Trophoblast cell (in vitro differentiated cells and primary cell): ENCODE results near the gene SMAD4.
"Not testable (repeated sequence)": the region's sequence is repeated elsewhere in the genome, so short reads cannot be mapped to it uniquely, and the experiment has no call there.

ENCODE experiments used
- DNase-seq, 2 donors: peaks; one replicate each; pipeline ENCODE4 v3.0.0-alpha.2; 2016
- H2AFZ ChIP-seq: 2 replicates; pipeline ENCODE4 v1.6.1; 2013; ENCODE audit warnings: low read length, moderate library complexity, mild to moderate bottlenecking; ENCODE audit not compliant: insufficient read depth, poor library complexity
- H2AK5ac ChIP-seq: 2 replicates; pipeline ENCODE4 v1.6.1; 2013; ENCODE audit warnings: mild to moderate bottlenecking, low read length
- H2BK120ac ChIP-seq: 2 replicates; pipeline ENCODE4 v1.6.1; 2013; ENCODE audit warnings: low read length, mild to moderate bottlenecking, moderate library complexity; ENCODE audit not compliant: insufficient read depth, poor library complexity
- H2BK12ac ChIP-seq: 2 replicates; pipeline ENCODE4 v1.6.1; 2013; ENCODE audit warnings: mild to moderate bottlenecking, low read length, moderate library complexity
- H2BK5ac ChIP-seq: 2 replicates; pipeline ENCODE4 v1.6.1; 2013; ENCODE audit warnings: low read length, low read depth, moderate library complexity, mild to moderate bottlenecking; ENCODE audit not compliant: poor library complexity
- H3K14ac ChIP-seq: 2 replicates; pipeline ENCODE4 v1.6.1; 2013; ENCODE audit warnings: mild to moderate bottlenecking, low read length
- H3K18ac ChIP-seq: 2 replicates; pipeline ENCODE4 v1.6.1; 2013; ENCODE audit warnings: mild to moderate bottlenecking, low read length
- H3K23ac ChIP-seq: 2 replicates; pipeline ENCODE4 v1.6.1; 2013; ENCODE audit warnings: low read length
- H3K27ac ChIP-seq: 2 replicates; pipeline ENCODE4 v1.5.1; 2013; ENCODE audit warnings: low read depth, mild to moderate bottlenecking, inconsistent platforms, low read length, moderate library complexity
- H3K27me3 ChIP-seq: 2 replicates; pipeline ENCODE4 v1.6.1; 2013; ENCODE audit warnings: inconsistent platforms, mild to moderate bottlenecking, low read length, moderate library complexity; ENCODE audit not compliant: insufficient read depth
- H3K36me3 ChIP-seq, 2 experiments: 1 replicate in 1 of 2; 2 replicates in 1 of 2; pipeline ENCODE4 v1.6.1; 2013; ENCODE audit warnings: low read length in 2 of 2, mild to moderate bottlenecking in 2 of 2, moderate library complexity in 1 of 2; ENCODE audit not compliant: insufficient read depth in 2 of 2, control insufficient read depth in 1 of 2
- H3K4ac ChIP-seq: 2 replicates; pipeline ENCODE4 v1.6.1; 2013; ENCODE audit warnings: low read depth, mild to moderate bottlenecking, low read length, moderate library complexity
- H3K4me1 ChIP-seq, 2 experiments: 1 replicate in 1 of 2; 2 replicates in 1 of 2; pipeline ENCODE4 v1.6.1; 2013; ENCODE audit warnings: low read length in 2 of 2, mild to moderate bottlenecking in 2 of 2, moderate library complexity in 1 of 2; ENCODE audit not compliant: insufficient read depth in 2 of 2, control insufficient read depth in 1 of 2
- H3K4me2 ChIP-seq: 2 replicates; pipeline ENCODE4 v1.6.1; 2013; ENCODE audit warnings: inconsistent platforms, mild to moderate bottlenecking, low read length, moderate library complexity
- H3K4me3 ChIP-seq: 2 replicates; pipeline ENCODE4 v1.5.1; 2013; ENCODE audit warnings: mild to moderate bottlenecking, low read depth, low read length, inconsistent platforms
- H3K79me1 ChIP-seq: one replicate; pipeline ENCODE4 v1.6.1; 2013; ENCODE audit warnings: low read length
- H3K79me2 ChIP-seq: 2 replicates; pipeline ENCODE4 v1.6.1; 2013; ENCODE audit warnings: low read length, mild to moderate bottlenecking; ENCODE audit not compliant: control insufficient read depth, insufficient read depth, poor library complexity
- H3K9ac ChIP-seq: 2 replicates; pipeline ENCODE4 v1.6.1; 2013; ENCODE audit warnings: mild to moderate bottlenecking, low read length
- H3K9me3 ChIP-seq: 2 replicates; pipeline ENCODE4 v1.6.1; 2013; ENCODE audit warnings: low read depth, mild to moderate bottlenecking, control low read depth, inconsistent platforms, low read length; ENCODE audit not compliant: insufficient read depth
- H4K12ac ChIP-seq: 2 replicates; pipeline ENCODE4 v1.6.1; 2013; ENCODE audit warnings: low read depth, mild to moderate bottlenecking, low read length, moderate library complexity
- H4K8ac ChIP-seq: 2 replicates; pipeline ENCODE4 v1.6.1; 2013; ENCODE audit warnings: low read depth, mild to moderate bottlenecking, low read length, moderate library complexity
- H4K91ac ChIP-seq: one replicate; pipeline ENCODE4 v1.6.1; 2013; ENCODE audit warnings: low read depth, mild to moderate bottlenecking, low read length, moderate library complexity
- WGBS: extraction: QIAGEN DNeasy Blood & Tissue Kit; methylation state at CpG from one replicate; pipeline ENCODE4 v1.1.7; 2013; ENCODE audit warnings: missing lambda C conversion rate; ENCODE audit not compliant: insufficient read length, insufficient coverage; ENCODE audit errors: extremely low coverage; 5-methylcytosine and 5-hydroxymethylcytosine counted together

Gene SMAD4

DNA sequence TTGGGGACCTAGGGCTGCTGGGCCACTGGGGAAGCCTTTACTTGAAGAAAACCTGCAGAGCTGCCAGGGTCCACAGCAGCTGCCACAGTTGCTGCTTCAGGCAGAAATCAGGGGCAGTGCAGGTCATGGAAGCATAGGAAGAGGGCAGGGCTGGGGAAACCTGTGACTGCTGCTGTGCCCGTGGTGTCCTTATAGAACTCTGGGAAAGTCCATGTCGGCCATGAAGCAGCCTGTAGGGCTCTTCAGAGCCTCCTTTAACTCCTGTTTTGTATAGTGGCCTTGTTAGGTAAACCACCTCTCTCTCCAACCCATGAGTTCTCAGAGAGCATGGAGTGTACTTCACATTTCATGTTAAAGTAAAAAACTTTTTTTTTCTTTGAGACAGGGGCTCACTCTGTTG, 62.1 kb downstream of the SMAD4 start:
- Histone ChIP-seq H3K79me1 (no peaks in the 10 kb centered on the region), H3K4ac (no peak overlapping the region), H3K18ac (no peak overlapping the region), H4K8ac (no peak overlapping the region), H2BK120ac (no peak overlapping the region), H4K12ac (no peak overlapping the region), H3K9me3 (no peaks in the 10 kb centered on the region), H3K27me3 (no peaks in the 10 kb centered on the region), H3K23ac (no peak overlapping the region), H3K4me1 (no peaks in the 10 kb centered on the region), H3K36me3 (peaks cover 1 to 2% of the 10 kb centered on the region in 2 experiments), H3K9ac (no peak overlapping the region), H2AK5ac (no peak overlapping the region), H2BK5ac (no peak overlapping the region), H3K14ac (no peak overlapping the region), H4K91ac (no peak overlapping the region), H3K4me2 (no peak overlapping the region), H2AFZ (no peak overlapping the region), H3K79me2 (no peaks in the 10 kb centered on the region), H3K4me3 (no peak overlapping the region), H3K27ac (no peak overlapping the region), H2BK12ac (no peak overlapping the region)
- DNase-seq, result no peak
- no CpG with 5 or more reads among the region's 2 CpGs for WGBS

DNA sequence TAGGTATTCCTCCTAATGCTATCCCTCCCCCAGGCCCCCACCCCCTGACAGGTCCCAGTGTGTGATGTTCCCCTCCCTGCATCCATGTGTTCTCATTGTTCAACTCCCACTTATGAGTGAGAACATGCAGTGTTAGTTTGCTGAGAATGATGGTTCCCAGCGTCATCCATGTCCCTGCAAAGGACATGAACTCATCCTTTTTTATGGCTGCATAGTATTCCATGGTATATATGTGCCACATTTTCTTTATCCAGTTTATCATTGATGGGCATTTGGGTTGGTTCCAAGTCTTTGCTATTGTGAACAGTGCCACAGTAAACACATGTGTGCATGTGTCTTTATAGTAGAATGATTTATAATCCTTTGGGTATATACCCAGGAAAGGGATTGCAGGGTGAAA, 63.0 kb downstream of the SMAD4 start:
- not testable (repeated sequence) for H3K14ac ChIP-seq, H3K36me3 ChIP-seq, H4K12ac ChIP-seq, H3K18ac ChIP-seq, H2AFZ ChIP-seq, H3K27me3 ChIP-seq, H3K4ac ChIP-seq, H3K27ac ChIP-seq, H2BK120ac ChIP-seq, H3K79me2 ChIP-seq, H3K4me3 ChIP-seq, H4K91ac ChIP-seq, H2BK5ac ChIP-seq, H3K79me1 ChIP-seq, H3K9me3 ChIP-seq, H3K9ac ChIP-seq, H3K4me1 ChIP-seq, H2BK12ac ChIP-seq, H2AK5ac ChIP-seq, H3K4me2 ChIP-seq, DNase-seq, H4K8ac ChIP-seq, H3K23ac ChIP-seq
- WGBS, result no CpG with 5 or more reads among the region's 1 CpG

DNA sequence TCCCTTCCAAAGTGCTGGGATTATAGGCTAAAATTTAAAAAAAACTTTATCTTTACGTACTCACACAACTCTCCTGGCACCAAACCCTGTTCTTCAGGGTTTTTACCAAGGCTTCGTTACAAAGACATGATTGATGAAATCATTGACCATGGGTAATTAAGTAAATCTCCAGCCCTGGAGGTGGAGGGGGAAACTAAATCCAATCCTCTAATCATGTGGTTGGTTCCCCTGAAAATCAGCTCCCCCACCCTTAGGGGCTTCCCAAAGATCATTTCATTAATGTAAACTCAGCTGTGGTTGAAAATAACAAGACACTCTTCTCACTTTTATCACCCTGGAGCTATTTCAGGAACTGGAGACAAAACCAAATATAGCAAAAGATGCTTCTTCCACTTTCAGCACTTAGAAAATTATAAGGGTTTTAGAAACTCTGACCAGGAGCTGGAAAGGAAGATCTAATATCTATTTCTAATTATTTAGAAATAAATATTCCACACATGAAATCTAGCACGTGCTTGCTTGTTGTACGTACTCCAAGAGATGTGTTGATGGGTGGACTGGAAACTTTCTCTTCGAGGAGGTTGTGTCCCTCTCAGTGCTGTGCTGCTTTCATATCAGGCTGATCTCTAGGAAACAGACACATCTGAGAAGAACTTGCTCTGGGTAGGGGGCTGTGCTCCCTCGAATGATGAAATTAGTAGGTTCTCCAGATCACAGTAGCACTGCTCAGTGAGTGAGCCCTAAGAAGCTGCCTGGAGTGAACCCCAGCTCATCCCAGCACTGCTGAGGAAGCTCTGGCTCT, 67.2 kb downstream of the SMAD4 start:
- Histone ChIP-seq H3K27me3 (no peaks in the 10 kb centered on the region), H2BK12ac (no peak overlapping the region), H3K9ac (no peak overlapping the region), H2BK5ac (no peak overlapping the region), H3K36me3 (no peaks in the 10 kb centered on the region), H4K8ac (no peak overlapping the region), H2AFZ (no peak overlapping the region), H4K12ac (no peak overlapping the region), H3K18ac (no peak overlapping the region), H3K4ac (no peak overlapping the region), H3K27ac (no peak overlapping the region), H3K23ac (no peak overlapping the region), H3K4me3 (no peak overlapping the region), H4K91ac (no peak overlapping the region), H2BK120ac (no peak overlapping the region), H3K4me1 (no peaks in the 10 kb centered on the region), H3K79me2 (no peaks in the 10 kb centered on the region), H3K79me1 (no peaks in the 10 kb centered on the region), H3K9me3 (peaks cover 2% of the 10 kb centered on the region), H3K14ac (no peak overlapping the region), H3K4me2 (no peak overlapping the region), H2AK5ac (no peak overlapping the region)
- no peak for DNase-seq
- no CpG with 5 or more reads among the region's 6 CpGs for WGBS

DNA sequence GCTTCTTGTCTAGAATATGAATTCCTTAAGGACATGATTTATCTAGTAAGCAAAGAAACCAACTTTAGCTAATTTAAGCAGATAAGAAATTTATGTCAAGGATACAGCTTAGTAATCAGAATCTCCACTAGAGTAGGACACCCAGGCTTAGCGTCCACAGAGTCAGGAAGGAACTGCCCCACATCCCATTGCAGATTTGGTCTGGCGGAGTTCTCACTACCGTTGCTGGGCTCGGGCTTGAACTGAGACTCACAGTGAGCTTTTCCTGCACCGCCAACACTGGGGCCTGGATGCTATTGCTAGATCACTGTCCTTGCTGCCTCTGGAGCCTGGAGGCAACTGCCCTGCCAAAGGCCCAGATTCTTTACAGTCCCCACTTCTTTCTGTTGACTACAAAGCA, 68.1 kb downstream of the SMAD4 start:
- H3K79me2 ChIP-seq, result no peaks in the 10 kb centered on the region
- no peak for DNase-seq
- H3K9me3 ChIP-seq, result peaks cover 2% of the 10 kb centered on the region
- no peak overlapping the region for H3K4ac ChIP-seq
- no peak overlapping the region for H2BK5ac ChIP-seq
- no peaks in the 10 kb centered on the region for H3K27me3 ChIP-seq
- no peak overlapping the region for H2AFZ ChIP-seq
- H4K12ac ChIP-seq, result no peak overlapping the region
- no peak overlapping the region for H3K9ac ChIP-seq
- no peak overlapping the region for H3K4me2 ChIP-seq
- no peak overlapping the region for H2BK120ac ChIP-seq
- H3K14ac ChIP-seq, result no peak overlapping the region
- no peak overlapping the region for H3K23ac ChIP-seq
- H4K91ac ChIP-seq, result no peak overlapping the region
- H2BK12ac ChIP-seq, result no peak overlapping the region
- H3K4me3 ChIP-seq, result no peak overlapping the region
- H3K79me1 ChIP-seq, result no peaks in the 10 kb centered on the region
- H3K36me3 ChIP-seq, result no peaks in the 10 kb centered on the region
- no peak overlapping the region for H4K8ac ChIP-seq
- H3K27ac ChIP-seq, result no peak overlapping the region
- H3K4me1 ChIP-seq, result no peaks in the 10 kb centered on the region
- no CpG with 5 or more reads among the region's 5 CpGs for WGBS
- no peak overlapping the region for H2AK5ac ChIP-seq
- no peak overlapping the region for H3K18ac ChIP-seq
